ENCODE measurements around the gene AURKB.

AURKB gene

DNA sequence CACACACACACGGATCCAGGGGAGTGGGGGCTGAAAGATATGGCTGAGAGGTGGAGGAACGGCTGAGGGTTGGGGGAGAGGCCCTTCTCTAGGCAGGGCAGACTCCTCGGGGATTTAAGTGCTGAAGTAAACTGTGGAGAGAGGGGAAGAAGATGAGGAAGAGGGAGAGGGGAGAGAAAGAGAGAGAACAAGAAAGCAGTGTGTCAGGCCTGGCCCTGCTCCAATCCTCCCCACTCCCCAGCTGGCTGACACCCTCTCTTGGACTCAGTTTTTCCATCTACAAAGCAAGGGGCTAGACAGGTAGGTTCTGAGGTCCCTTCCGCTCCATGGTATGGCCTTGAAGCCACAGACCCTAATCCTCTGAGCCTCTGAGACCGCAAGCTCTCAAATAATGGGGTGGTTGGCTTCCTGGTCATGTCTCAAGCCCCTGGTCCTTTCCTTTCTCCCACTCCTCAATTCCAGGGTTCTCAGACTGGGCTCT, 49.6 kb downstream of the AURKB start:
- peak; percentile 56 for DNase-seq

DNA sequence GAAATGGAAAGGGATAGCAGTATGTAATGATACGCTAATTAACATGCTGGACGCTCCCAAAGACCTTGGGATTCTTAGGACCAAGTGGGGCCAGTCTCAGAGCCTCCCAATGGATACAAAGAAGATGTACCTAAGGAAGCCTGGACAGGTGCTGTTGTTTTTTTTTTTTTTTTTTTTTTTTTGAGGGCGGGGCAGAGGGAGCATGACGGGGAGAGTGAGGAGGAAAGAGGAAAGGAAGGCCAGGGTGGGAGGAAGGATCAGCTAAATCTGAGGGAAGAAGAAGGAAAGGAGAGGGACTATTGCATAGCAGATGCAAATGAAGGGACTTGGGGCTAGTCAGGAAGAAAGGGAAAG, 50.2 kb downstream of the AURKB start:
- no peak for DNase-seq

DNA sequence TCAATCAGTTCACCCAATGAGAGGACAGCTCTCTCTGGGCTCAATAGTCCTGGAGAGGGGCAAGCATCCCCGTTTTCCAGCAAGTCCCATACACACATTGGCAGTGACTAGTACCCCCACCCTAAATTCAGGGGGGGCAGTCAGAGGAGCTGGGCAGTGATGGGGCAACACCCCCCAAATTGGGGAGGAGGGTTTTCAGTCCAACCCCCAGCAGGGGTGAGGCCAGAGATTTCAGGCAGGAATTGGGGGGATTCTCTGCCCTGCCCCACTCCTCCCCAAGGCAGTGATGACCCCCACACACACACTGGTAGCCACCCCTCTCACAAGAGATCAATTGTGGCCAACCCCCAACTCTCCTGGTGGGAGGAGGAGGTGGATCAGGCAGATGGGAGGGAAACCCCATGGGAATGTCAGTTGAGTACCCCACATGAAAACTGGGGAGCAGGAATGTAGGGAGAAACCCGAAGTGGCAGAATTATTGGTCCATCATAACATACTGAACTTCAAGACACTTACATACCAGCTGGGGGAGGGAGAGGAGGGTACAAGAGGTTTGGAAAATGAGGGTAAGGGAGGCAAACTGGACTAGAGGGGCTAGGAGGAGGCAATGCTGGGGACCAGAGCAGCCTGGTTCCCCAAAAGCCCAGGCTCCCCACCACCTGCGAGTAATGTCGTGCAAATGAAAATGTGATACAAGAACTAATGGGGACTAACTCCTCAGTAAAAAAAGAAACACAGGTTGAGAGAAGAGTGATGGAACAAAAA, 50.7 kb downstream of the AURKB start:
- no peak for DNase-seq

DNA sequence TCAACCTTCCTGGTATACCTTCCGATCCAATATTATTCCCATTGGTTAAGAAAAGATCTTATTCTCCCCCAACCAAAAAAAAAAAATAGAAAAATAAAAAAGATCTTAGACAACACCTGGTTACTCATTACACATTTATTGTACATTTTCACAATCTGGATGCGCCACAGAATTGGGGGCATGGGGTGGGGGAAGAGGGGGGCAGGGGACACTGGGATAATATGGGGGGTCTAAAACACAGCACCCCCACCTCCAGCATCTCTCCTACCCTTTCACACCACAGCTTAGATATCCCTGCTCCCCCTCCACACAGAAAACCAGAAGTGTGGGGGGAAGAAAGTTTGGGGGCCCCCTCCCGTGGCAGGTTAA, 51.4 kb downstream of the AURKB start:
- DNase-seq: no peak

DNA sequence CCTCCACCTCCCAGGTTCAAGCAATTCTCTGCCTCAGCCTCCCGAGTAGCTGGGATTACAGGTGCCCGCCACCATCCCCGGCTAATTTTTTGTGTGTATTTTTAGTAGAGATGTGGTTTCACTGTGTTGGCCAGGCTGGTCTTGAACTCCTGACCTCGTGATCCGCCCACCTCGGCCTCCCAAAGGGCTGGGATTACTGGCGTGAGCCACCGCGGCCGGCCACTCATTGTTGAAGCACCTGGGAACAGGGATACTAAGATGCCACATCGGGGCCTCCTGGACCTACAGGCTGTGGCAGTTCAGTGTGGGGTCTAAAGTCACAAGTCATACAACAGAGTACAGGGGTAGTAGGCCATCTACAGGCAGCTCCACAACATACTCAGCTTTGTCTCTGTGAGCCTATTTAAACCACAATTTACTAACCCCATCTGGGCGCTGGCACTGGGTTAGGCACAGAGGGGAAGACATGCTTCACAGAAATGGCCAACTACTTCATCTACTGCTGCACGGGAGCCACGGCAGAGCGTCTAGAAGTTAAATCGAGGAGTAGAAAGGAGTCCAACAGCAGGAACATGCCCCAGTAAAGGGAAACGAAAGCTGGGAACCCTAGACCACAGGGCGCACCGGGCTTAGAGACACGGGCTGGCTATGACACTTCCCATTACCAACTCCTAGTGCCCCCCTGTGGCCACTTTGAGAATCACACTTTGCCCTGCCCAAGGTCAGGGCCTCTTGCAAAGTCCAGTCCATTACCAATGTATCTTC, 51.9 kb downstream of the AURKB start:
- peak; percentile 95 for DNase-seq

DNA sequence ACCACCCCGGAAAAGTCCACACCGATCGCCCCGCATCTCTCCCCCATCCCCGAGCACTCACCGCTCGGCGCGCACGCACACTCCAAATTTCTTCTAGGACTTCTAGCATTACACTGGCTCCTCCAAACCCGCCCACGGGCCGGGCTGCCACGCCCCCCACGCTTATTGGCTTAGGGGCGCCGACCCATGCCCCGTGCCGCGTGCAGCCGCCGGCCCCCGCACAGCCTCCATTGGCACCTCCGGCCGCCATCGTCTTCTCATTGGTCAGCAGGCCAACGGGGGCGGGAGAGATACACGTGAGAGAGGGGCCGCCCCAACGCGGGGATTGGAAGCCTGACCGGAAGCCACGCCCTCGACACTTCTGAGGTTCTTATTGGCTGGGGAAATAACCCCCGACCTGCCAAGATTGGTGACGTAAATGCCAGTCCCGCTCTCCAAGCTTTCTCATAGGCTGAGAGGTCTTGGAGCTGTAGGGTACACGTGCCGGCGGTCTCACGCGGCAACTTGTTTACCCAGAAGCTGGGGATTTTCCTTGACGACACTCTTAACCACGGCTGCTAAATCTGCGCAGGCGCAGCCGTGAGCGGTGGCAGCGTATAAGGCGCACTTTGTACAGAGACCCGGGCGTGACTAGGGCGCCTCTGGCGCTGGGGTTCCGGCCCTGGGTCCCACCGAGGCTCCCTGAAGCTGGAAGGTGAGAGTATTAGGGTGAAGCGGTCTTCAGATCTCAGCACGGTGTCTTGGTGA, 54.0 kb downstream of the AURKB start:
- peak; percentile 99 for DNase-seq

DNA sequence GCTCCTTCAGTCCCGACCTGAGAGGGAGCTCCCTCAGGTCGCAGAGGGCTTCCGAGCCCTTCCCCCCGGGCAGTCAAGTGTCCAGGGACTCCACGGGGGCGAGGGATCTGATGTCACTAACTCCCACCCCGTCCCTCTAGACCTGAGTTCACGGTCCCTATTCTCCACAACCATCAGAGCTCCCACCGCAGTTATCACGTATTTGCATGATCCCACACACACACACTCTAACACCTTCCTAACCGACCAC, 54.5 kb downstream of the AURKB start:
- no peak for DNase-seq

DNA sequence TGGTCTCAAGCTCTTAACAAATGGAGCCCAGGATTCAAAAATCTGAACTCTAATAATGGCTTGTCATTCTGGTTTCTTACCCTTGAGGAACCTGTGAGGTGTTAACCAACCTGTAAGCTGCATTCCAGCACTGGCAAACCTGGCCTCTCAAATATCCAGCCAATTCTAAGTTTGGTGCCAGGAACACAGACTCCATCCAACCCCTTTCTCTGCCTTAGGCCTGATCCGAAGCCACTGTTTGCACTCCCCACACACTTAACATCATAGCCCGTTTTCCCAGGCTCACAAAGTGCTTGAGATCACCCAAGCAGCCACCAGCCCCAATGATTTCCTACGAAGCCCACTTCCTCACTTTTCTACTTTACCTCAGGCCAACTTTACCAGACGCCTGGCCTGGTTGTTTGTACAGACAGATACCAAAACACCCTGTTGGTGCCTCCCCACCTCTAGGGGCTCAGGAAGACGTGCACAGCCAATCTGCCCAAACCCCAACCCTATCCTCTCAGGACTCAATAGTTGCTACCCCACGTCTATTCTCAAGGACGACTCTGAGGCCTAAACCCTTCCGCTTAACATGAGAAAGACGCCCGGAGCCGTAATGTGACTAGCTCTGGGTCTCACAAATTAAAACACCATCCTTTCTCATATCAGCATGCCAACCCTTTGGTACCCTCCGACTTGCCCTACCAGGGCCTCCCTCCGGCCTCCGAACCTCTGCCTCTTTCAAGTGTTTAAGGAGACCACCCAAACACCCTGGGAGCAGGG, 55.0 kb downstream of the AURKB start:
- DNase-seq: no peak

All from activated CD8-positive, alpha-beta memory T cell treated with anti-CD3 and anti-CD28 coated beads for 24 hours (primary cell).